Endothelial cell of umbilical vein (primary cell): ENCODE measurements around the gene CCDC18. TPM values are rescaled to one million over a fixed set of nuclear protein-coding genes. Genes with fewer than 3 reads are reported as not detected.

ENCODE experiments used
- BruUV-seq: library from RNA; stranded (reverse); fragments of 400-500 nt; replicated peaks from 2 replicates; lab custom pipeline; 2021; lab: Mats Ljungman, UMichigan
- CTCF ChIA-PET: fragments of 300-600, 350-600 bp; sonication (Branson Sonifier 250); formaldehyde crosslinking; loops from one replicate; lab custom pipeline; 2021; ENCODE audit warnings: antibody characterized with exemption, inconsistent platforms; lab: Charles Lee
- POLR2A ChIA-PET: fragments of 300-600, 350-600 bp; sonication (Branson Sonifier 250); formaldehyde crosslinking; loops from one replicate; lab custom pipeline; 2021; ENCODE audit warnings: antibody characterized with exemption, inconsistent platforms; lab: Charles Lee
- DNase-seq: peaks from one replicate; pipeline ENCODE4 v3.0.0-alpha.2; 2011; ENCODE audit warnings: low read depth, low spot score
- FAIRE-seq: peaks from 2 replicates; lab custom pipeline; 2011; peaks lifted over from hg19 to GRCh38; lab: Jason Lieb, UNC
- H2AFZ ChIP-seq: 2 replicates; pipeline ENCODE4 v1.6.0; 2012; ENCODE audit warnings: low read depth, low read length, control low read depth, inconsistent platforms
- H3K27ac ChIP-seq: 2 replicates; pipeline ENCODE4 v1.5.1; 2011; ENCODE audit warnings: low read depth, mild to moderate bottlenecking, control low read depth, low read length, moderate library complexity; ENCODE audit not compliant: insufficient read depth
- H3K27me3 ChIP-seq, 2 experiments: 2 replicates each; pipeline versions ENCODE4 v1.6.0 to v1.6.1; 2011; ENCODE audit warnings: low read length in 2 of 2, mixed read lengths in 1 of 2; ENCODE audit not compliant: control insufficient read depth in 2 of 2, insufficient read depth in 2 of 2
- H3K36me3 ChIP-seq, 2 experiments: 2 replicates in 1 of 2; 3 replicates in 1 of 2; pipeline ENCODE4 v1.5.1; 2011; ENCODE audit warnings: low read length in 2 of 2, mild to moderate bottlenecking in 1 of 2, moderate library complexity in 1 of 2; ENCODE audit not compliant: control insufficient read depth in 2 of 2, insufficient read depth in 2 of 2; ENCODE audit errors: extremely low read depth in 1 of 2
- H3K4me1 ChIP-seq: 3 replicates; pipeline ENCODE4 v1.5.1; 2011; ENCODE audit warnings: mild to moderate bottlenecking, low read length; ENCODE audit not compliant: control insufficient read depth, insufficient read depth; ENCODE audit errors: extremely low read depth
- H3K4me2 ChIP-seq: 2 replicates; pipeline ENCODE4 v1.6.1; 2011; ENCODE audit warnings: low read length, control low read depth, mixed read lengths; ENCODE audit not compliant: insufficient read depth
- H3K4me3 ChIP-seq, 3 experiments: fragments of 200-600 bp in 1 of 3; sonication (generic), shearing (Covaris generic) in 1 of 3; replicated peaks in 1 of 3; 2 replicates each; pipeline ENCODE4 v1.5.1; 2011 to 2016; ENCODE audit warnings: control low read depth in 3 of 3, low read length in 3 of 3, mild to moderate bottlenecking in 2 of 3, inconsistent platforms in 1 of 3, low read depth in 1 of 3, moderate library complexity in 1 of 3; ENCODE audit not compliant: insufficient read depth in 1 of 3
- H3K79me2 ChIP-seq: 2 replicates; pipeline ENCODE4 v1.6.0; 2012; ENCODE audit warnings: low read length, inconsistent platforms; ENCODE audit not compliant: control insufficient read depth, insufficient read depth
- H3K9ac ChIP-seq: replicated peaks from 2 replicates; pipeline ENCODE3; 2011; ENCODE audit warnings: low read length, control low read depth; ENCODE audit not compliant: insufficient read depth; ENCODE audit errors: extremely low read depth
- H3K9me1 ChIP-seq: replicated peaks from 3 replicates; pipeline ENCODE4 v1.6.0; 2011; ENCODE audit warnings: mild to moderate bottlenecking, low read length; ENCODE audit not compliant: control insufficient read depth, insufficient read depth; ENCODE audit errors: extremely low read depth
- H3K9me3 ChIP-seq: replicated peaks from 2 replicates; pipeline ENCODE4 v1.5.1; 2012; ENCODE audit warnings: low read length, inconsistent platforms; ENCODE audit not compliant: control insufficient read depth, insufficient read depth
- H4K20me1 ChIP-seq: replicated peaks from 2 replicates; pipeline ENCODE3; 2011; ENCODE audit warnings: mild to moderate bottlenecking, low read length; ENCODE audit not compliant: control insufficient read depth, insufficient read depth; ENCODE audit errors: extremely low read depth
- CTCF ChIP-seq, 2 donors: IDR thresholded peaks; 1 replicate in 1 of 2; 2 replicates in 1 of 2; pipeline ENCODE4 v1.5.1; 2011; ENCODE audit warnings: low read length in 2 of 2, mild to moderate bottlenecking in 2 of 2, moderate library complexity in 2 of 2, control low read depth in 1 of 2, inconsistent platforms in 1 of 2, low read depth in 1 of 2; ENCODE audit not compliant: insufficient read depth in 1 of 2; ENCODE audit errors: extremely low read depth in 1 of 2
- EZH2 ChIP-seq: IDR thresholded peaks from 2 replicates; pipeline ENCODE4 v1.6.1; 2012; ENCODE audit warnings: borderline replicate concordance, low read depth, mild to moderate bottlenecking, moderate library complexity, low read length, inconsistent platforms; ENCODE audit not compliant: severe bottlenecking
- FOS ChIP-seq: IDR thresholded peaks from 2 replicates; pipeline ENCODE4 v1.6.1; 2011; ENCODE audit warnings: mild to moderate bottlenecking, low read length, moderate library complexity, borderline replicate concordance; ENCODE audit not compliant: insufficient read depth
- GATA2 ChIP-seq: IDR thresholded peaks from 2 replicates; pipeline ENCODE4 v1.7.0; 2011; ENCODE audit warnings: low read depth, mild to moderate bottlenecking, moderate library complexity, mixed read lengths, low read length; ENCODE audit not compliant: insufficient read length, insufficient read depth
- JUN ChIP-seq: IDR thresholded peaks from 2 replicates; pipeline ENCODE4 v1.6.1; 2011; ENCODE audit warnings: borderline replicate concordance, low read depth; ENCODE audit not compliant: insufficient read length, insufficient read depth
- MAX ChIP-seq: IDR thresholded peaks from 2 replicates; pipeline ENCODE4 v1.6.1; 2011; ENCODE audit not compliant: insufficient read depth, insufficient read length
- MYC ChIP-seq: IDR thresholded peaks from one replicate; pipeline ENCODE4 v1.6.1; 2011; ENCODE audit warnings: mild to moderate bottlenecking, low read depth, low read length
- POLR2A ChIP-seq: IDR thresholded peaks from 2 replicates; pipeline ENCODE4 v1.6.1; 2012; ENCODE audit warnings: low read depth, mild to moderate bottlenecking, control low read depth, low read length
- POLR2AphosphoS5 ChIP-seq: IDR thresholded peaks from 2 replicates; pipeline ENCODE4 v1.6.1; 2012; ENCODE audit warnings: low read depth, mild to moderate bottlenecking, control low read depth, low read length, moderate library complexity; ENCODE audit not compliant: insufficient read depth
- dilution Hi-C: fragments of 300-500 bp; cut with MboI; formaldehyde crosslinking; loops from one replicate; pipeline ENCODE4 v1.15.0; 2019; ENCODE audit warnings: low sequenced_read_pairs; ENCODE audit not compliant: extremely low pct_ligation_motif_present
- intact Hi-C: fragments of 100-400 bp; cut with micrococcal nuclease; formaldehyde crosslinking; loops from one replicate; pipeline ENCODE4 v1.10.0; 2022
- polyA plus RNA-seq, 4 experiments: library from polyadenylated mRNA; depleted of rRNA in 3 of 4; stranded (reverse) in 3 of 4; unstranded in 1 of 4; fragments of >200 nt; gene quantifications; 2 replicates each; pipeline versions ENCODE4 v1.2.1 to v1.2.3, GENCODE V29; 2011 to 2012; ENCODE audit warnings: missing spikeins in 1 of 4
- total RNA-seq: library from RNA; stranded (reverse); gene quantifications from 2 replicates; pipeline ENCODE4 v1.2.3, GENCODE V29; 2021

Gene CCDC18
- total and polyA plus RNA-seq, 2 donors (not counting 3 experiments of a cell fraction or from before 2014, with no cell fraction given) = 2.2 to 11.2 TPM

GRCh38 chr1:93186667-93187066 lies 6.1 kb downstream of the CCDC18 start:
- Histone ChIP-seq H2AFZ (no peak overlapping the region), H3K27me3 (no peaks in the 10 kb centered on the region), H4K20me1 (no peaks in the 10 kb centered on the region), H3K4me3 (no peak overlapping the region), H3K27ac (no peak overlapping the region), H3K36me3 (no peaks in the 10 kb centered on the region), H3K79me2 (peaks cover 6% of the 10 kb centered on the region), H3K9ac (no peak overlapping the region), H3K9me3 (no peaks in the 10 kb centered on the region), H3K4me1 (no peaks in the 10 kb centered on the region), H3K9me1 (no peaks in the 10 kb centered on the region), H3K4me2 (no peak overlapping the region)
- ChIA-PET POLR2A (no interaction called here), CTCF (no interaction called here)
- intact Hi-C loops = no loop called here
- dilution Hi-C loops = no loop called here
- BruUV-seq = no TSS peak
- FAIRE-seq = no peak
- TF ChIP-seq CTCF (IDR thresholded peaks at IDR 0.05; ENCODE audit: extremely low read depth in 1 of 2, insufficient read depth in 1 of 2, low read depth in 1 of 2, low read length in 2 of 2) (no peak), EZH2 (no peak), MAX (no peak), POLR2A (no peak), FOS (no peak), GATA2 (no peak), POLR2AphosphoS5 (no peak), JUN (no peak), MYC (no peak)
- no peak for DNase-seq
